SK-N-MC (cell line): ENCODE data around the gene EIF2S2.

Experiments
- EZH2 ChIP-seq: fragments of 200-600 bp; sonication (generic); IDR thresholded peaks from one replicate; pipeline ENCODE4 v1.6.1; 2017; ENCODE audit warnings: antibody characterized with exemption
- POLR2AphosphoS5 ChIP-seq: IDR thresholded peaks from 2 replicates; pipeline ENCODE4 v1.6.1; 2012; ENCODE audit warnings: mild to moderate bottlenecking, low read depth, low read length, borderline replicate concordance

- TF ChIP-seq POLR2AphosphoS5 (no peak), EZH2 (no peak)
These were observed 29.2 kb upstream of the EIF2S2 start for GRCh38 chr20:34141293-34141692.
